ENCODE measurements around the gene CYB5R2.

DNA sequence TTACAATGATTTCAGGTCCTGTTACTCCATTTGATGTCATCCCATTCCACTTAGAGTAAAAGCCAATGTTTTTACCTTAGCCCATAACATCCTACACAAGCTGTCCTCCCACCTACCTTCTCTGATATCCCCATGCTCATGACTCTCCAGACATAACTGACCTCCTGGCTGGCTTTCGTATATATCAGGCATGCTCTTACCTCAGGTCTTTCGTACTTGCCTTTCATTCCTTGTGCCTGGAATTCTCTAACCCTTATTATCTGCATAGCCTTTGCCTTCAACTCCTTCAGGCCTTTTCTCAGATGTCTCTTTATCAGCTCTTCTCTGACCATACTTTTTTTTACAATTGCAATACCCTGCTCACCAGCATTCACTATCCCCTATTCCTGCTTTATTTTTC is 10.3 kb upstream of the CYB5R2 start:
- TF ChIP-seq, protein P1, sequence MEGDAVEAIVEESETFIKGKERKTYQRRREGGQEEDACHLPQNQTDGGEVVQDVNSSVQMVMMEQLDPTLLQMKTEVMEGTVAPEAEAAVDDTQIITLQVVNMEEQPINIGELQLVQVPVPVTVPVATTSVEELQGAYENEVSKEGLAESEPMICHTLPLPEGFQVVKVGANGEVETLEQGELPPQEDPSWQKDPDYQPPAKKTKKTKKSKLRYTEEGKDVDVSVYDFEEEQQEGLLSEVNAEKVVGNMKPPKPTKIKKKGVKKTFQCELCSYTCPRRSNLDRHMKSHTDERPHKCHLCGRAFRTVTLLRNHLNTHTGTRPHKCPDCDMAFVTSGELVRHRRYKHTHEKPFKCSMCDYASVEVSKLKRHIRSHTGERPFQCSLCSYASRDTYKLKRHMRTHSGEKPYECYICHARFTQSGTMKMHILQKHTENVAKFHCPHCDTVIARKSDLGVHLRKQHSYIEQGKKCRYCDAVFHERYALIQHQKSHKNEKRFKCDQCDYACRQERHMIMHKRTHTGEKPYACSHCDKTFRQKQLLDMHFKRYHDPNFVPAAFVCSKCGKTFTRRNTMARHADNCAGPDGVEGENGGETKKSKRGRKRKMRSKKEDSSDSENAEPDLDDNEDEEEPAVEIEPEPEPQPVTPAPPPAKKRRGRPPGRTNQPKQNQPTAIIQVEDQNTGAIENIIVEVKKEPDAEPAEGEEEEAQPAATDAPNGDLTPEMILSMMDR (IDR thresholded peaks at IDR 0.05): no peak
- TF ChIP-seq TP53 (CRISPR knock-in tag; IDR thresholded peaks at IDR 0.05) (no peak), ZNF317 (CRISPR knock-in tag; IDR thresholded peaks at IDR 0.05; ENCODE audit: borderline replicate concordance, low read depth) (no peak), ZNF416 (CRISPR knock-in tag; IDR thresholded peaks at IDR 0.05) (no peak), CREB1 (CRISPR knock-in tag; IDR thresholded peaks at IDR 0.05) (no peak)
- TF ChIP-seq, protein P2, sequence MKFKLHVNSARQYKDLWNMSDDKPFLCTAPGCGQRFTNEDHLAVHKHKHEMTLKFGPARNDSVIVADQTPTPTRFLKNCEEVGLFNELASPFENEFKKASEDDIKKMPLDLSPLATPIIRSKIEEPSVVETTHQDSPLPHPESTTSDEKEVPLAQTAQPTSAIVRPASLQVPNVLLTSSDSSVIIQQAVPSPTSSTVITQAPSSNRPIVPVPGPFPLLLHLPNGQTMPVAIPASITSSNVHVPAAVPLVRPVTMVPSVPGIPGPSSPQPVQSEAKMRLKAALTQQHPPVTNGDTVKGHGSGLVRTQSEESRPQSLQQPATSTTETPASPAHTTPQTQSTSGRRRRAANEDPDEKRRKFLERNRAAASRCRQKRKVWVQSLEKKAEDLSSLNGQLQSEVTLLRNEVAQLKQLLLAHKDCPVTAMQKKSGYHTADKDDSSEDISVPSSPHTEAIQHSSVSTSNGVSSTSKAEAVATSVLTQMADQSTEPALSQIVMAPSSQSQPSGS (CRISPR knock-in tag; IDR thresholded peaks at IDR 0.05; ENCODE audit: borderline replicate concordance, low read depth): no peak
- TF ChIP-seq, protein P3, sequence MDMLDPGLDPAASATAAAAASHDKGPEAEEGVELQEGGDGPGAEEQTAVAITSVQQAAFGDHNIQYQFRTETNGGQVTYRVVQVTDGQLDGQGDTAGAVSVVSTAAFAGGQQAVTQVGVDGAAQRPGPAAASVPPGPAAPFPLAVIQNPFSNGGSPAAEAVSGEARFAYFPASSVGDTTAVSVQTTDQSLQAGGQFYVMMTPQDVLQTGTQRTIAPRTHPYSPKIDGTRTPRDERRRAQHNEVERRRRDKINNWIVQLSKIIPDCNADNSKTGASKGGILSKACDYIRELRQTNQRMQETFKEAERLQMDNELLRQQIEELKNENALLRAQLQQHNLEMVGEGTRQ (CRISPR knock-in tag; IDR thresholded peaks at IDR 0.05): no peak
